PFSK-1 (cell line): ENCODE measurements around the gene MYL9.

Source experiments
- FOXP2 ChIP-seq: optimal IDR thresholded peaks from 2 replicates; pipeline ENCODE3; 2011; ENCODE audit warnings: borderline replicate concordance, control low read depth, inconsistent platforms; ENCODE audit not compliant: insufficient read depth; ENCODE audit errors: extremely low read length, extremely low read depth
- POLR2AphosphoS5 ChIP-seq: IDR thresholded peaks from 2 replicates; pipeline ENCODE4 v1.6.1; 2012; ENCODE audit warnings: low read depth, mild to moderate bottlenecking, control low read depth, low read length, moderate library complexity
- REST ChIP-seq, 2 experiments: IDR thresholded peaks; 2 replicates each; pipeline versions ENCODE4 v1.6.1 to v1.8.0; 2011 to 2012; ENCODE audit warnings: low read depth in 2 of 2, low read length in 2 of 2, control low read depth in 1 of 2, inconsistent platforms in 1 of 2, mild to moderate bottlenecking in 1 of 2, moderate library complexity in 1 of 2; ENCODE audit not compliant: insufficient read depth in 1 of 2
- SIN3A ChIP-seq: IDR thresholded peaks from 2 replicates; pipeline ENCODE4 v1.6.1; 2012; ENCODE audit warnings: mild to moderate bottlenecking, low read length, moderate library complexity, borderline replicate concordance; ENCODE audit not compliant: insufficient read depth
- TAF1 ChIP-seq: IDR thresholded peaks from 2 replicates; pipeline ENCODE4 v1.6.1; 2012; ENCODE audit warnings: low read length, control low read depth, borderline replicate concordance; ENCODE audit not compliant: insufficient read depth

MYL9 gene

DNA sequence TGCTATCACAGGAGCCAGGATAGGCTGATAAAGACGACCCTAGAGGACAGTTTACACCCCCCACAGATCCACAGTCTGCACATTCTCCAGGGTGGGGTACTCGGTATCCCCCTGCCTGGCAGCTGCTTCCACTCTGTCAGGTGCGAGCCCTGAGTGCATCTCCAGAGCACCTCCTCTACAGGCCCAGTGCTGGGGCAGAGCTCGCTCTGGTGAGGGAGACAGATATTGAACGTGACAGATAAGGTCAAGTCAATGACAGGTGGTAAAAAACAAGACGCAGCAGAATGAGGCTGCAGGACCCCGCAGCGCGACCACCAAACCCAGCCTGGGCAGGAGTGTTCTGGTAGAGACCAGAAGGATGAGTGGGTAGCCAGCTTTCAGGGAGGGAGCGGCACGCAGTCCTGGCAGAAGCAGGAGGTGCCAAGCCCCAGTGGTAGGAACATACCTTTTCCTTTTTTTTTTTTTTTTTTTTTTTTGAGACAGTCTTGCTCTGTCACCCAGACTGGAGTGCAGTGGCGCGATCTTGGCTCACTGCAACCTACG is 12.4 kb upstream of the MYL9 start:
- no peak for TF ChIP-seq REST (IDR thresholded peaks at IDR 0.05; ENCODE audit: insufficient read depth in 1 of 2, low read depth in 2 of 2, low read length in 2 of 2)
- no peak for TF ChIP-seq TAF1
- no peak for TF ChIP-seq SIN3A

- no peak for TF ChIP-seq REST (IDR thresholded peaks at IDR 0.05; ENCODE audit: insufficient read depth in 1 of 2, low read depth in 2 of 2, low read length in 2 of 2)
- TF ChIP-seq FOXP2, result no peak
- TF ChIP-seq POLR2AphosphoS5, result no peak
- no peak for TF ChIP-seq SIN3A
- no peak for TF ChIP-seq TAF1
Measured at GRCh38 chr20:36532388-36532787, 8.9 kb upstream of the MYL9 start.

DNA sequence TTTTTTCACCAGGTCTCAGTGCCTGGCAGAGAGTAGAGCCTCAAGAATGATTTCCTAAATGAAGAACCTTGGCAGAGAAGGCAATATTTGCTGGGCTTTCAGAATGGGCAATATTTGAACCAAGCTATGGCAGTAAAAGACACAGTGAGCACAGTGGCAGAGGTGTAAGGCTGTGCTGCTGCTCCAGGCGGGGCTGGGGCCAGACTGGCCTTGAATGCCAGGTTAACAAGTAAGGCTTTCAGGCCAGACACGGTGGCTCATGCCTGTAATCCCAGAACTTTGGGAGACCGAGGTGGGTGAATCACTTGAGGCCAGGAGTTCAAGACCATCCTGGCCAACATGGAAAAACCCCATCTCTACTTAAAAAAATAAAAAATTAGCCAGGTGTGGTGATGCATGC is 8.5 kb upstream of the MYL9 start:
- TF ChIP-seq TAF1 (no peak), REST (IDR thresholded peaks at IDR 0.05; ENCODE audit: insufficient read depth in 1 of 2, low read depth in 2 of 2, low read length in 2 of 2) (no peak), FOXP2 (no peak)

DNA sequence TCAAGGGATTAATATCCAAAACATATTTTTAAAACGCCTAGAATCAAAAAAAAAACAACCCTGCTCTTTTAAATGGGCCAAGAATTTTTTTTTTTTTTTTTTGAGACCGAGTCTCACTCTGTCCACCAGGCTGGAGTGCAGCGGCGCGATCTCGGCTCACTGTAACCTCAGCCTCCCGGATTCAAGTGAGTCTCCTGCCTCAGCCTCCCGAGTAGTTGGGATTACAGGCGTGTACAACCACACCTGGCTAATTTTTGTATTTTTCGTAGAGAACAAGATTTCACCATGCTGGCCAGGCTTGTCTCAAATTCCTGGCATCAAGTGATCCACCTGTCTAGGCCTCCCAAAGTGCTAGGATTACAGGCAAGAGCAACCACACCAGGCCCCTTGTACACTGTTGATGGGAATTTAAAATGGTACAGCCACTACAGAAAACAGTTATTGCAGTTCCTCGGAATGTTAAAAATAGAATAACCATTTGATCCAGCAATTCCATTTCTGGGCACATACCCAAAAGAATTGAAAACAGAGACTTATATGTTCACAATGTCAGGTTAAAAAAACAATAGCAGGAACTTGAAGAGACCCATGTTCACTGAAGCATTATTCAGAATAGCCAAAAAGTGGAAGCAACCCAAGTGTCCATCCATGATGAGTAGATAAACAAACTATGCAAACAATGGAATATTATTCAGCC is 3.1 kb upstream of the MYL9 start:
- TF ChIP-seq POLR2AphosphoS5 (no peak), TAF1 (no peak), REST (IDR thresholded peaks at IDR 0.05; ENCODE audit: insufficient read depth in 1 of 2, low read depth in 2 of 2, low read length in 2 of 2) (no peak), SIN3A (no peak), FOXP2 (no peak)

DNA sequence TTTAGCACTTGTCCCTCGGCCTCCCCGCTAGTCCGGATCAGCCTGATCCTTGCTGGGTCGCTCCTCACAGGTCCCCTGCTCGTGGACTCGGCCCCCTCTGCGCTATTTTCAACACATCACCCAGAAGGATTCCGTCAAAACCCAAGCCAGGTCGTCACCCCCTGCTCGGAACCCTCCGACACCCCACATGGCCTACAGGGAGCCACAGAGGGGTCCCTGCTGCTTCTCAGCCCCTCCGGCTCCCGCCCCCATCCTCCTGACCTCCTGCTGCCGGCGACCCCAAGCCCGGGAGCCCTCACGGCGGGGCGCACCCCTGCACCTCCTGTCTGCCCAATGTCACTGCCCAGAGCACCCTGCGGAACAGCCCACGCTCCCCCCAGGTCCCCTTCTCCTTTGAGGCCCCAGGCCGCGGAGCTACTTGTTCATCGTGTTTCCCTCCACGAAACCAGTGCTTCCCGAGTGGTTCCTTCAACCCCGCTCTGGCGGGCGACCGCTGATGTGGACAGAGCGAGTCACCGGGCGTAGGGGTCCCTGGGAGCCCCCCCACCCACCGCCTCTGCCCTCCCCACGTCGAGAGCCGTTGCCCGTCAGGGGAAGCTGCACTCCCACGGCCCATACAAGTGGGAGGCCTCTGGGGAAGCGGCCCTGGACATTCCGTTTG is 638 bp upstream of the MYL9 start:
- TF ChIP-seq FOXP2 (no peak), SIN3A (no peak), POLR2AphosphoS5 (no peak), REST (IDR thresholded peaks at IDR 0.05; ENCODE audit: insufficient read depth in 1 of 2, low read depth in 2 of 2, low read length in 2 of 2) (no peak), TAF1 (no peak)
